Posterior vena cava (tissue), 2 donors: ENCODE measurements around the gene GJB3. TPM values are rescaled to one million over a fixed set of nuclear protein-coding genes. Genes with fewer than 3 reads are reported as not detected.
"Not testable (repeated sequence)": the region's sequence is repeated elsewhere in the genome, so short reads cannot be mapped to it uniquely, and the experiment has no call there.

ENCODE experiments used
- DNase-seq: peaks from one replicate; pipeline ENCODE4 v3.0.0-alpha.2; 2020; ENCODE audit warnings: low spot score
- intact Hi-C, 2 donors: fragments of 100-400 bp; cut with DNase I; formaldehyde crosslinking; loops; one replicate each; pipeline versions ENCODE4 v1.14.1 to v1.14.2; 2022 to 2023
- total RNA-seq, 2 donors: library from RNA; stranded (reverse); fragmentation: NEBNext Ultra II Directional; extraction: Animal tissue kit (Norgen Biotek cat#: 25700); gene quantifications; one replicate each; pipeline ENCODE4 v1.2.1, GENCODE V29; 2021
- donor health status: DM: yes; HTN: yes; CAD: no.
- donor health status: DM: yes; HTN: yes; CAD: no.

The GJB3 gene
- total RNA-seq, 2 donors from 2014 or later = not detected

- DNase-seq = no peak
- intact Hi-C loops = no loop called here
These were observed 22.3 kb upstream of the GJB3 start for GRCh38 chr1:34758751-34759150.

- intact Hi-C loops = no loop called here
- peak; percentile 72 for DNase-seq
These were observed 21.3 kb upstream of the GJB3 start, which contains the start of gene GJB4 for GRCh38 chr1:34759503-34760357. GJB4 (plus strand) TSS chr1:34759740; CDS start chr1:34761255, 1,515 bp downstream.

DNA sequence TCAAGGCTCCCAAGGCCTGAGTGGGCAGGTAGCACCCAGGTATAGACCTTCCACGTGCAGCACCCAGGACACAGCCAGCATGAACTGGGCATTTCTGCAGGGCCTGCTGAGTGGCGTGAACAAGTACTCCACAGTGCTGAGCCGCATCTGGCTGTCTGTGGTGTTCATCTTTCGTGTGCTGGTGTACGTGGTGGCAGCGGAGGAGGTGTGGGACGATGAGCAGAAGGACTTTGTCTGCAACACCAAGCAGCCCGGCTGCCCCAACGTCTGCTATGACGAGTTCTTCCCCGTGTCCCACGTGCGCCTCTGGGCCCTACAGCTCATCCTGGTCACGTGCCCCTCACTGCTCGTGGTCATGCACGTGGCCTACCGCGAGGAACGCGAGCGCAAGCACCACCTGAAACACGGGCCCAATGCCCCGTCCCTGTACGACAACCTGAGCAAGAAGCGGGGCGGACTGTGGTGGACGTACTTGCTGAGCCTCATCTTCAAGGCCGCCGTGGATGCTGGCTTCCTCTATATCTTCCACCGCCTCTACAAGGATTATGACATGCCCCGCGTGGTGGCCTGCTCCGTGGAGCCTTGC, 19.7 kb upstream of the GJB3 start:
- peak; percentile 69 for DNase-seq
- intact Hi-C loops = no loop called here

DNA sequence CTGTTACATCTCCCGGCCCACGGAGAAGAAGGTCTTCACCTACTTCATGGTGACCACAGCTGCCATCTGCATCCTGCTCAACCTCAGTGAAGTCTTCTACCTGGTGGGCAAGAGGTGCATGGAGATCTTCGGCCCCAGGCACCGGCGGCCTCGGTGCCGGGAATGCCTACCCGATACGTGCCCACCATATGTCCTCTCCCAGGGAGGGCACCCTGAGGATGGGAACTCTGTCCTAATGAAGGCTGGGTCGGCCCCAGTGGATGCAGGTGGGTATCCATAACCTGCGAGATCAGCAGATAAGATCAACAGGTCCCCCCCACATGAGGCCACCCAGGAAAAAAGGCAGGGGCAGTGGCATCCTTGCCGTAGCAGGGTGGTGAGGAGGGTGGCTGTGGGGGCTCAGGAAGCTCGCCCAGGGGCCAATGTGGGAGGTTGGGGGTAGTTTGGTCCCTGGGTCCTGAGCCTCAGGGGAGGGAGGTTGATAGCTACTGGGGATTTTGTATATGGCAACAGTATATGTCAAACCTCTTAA, 19.2 kb upstream of the GJB3 start:
- DNase-seq = no peak
- intact Hi-C loops = no loop called here

DNA sequence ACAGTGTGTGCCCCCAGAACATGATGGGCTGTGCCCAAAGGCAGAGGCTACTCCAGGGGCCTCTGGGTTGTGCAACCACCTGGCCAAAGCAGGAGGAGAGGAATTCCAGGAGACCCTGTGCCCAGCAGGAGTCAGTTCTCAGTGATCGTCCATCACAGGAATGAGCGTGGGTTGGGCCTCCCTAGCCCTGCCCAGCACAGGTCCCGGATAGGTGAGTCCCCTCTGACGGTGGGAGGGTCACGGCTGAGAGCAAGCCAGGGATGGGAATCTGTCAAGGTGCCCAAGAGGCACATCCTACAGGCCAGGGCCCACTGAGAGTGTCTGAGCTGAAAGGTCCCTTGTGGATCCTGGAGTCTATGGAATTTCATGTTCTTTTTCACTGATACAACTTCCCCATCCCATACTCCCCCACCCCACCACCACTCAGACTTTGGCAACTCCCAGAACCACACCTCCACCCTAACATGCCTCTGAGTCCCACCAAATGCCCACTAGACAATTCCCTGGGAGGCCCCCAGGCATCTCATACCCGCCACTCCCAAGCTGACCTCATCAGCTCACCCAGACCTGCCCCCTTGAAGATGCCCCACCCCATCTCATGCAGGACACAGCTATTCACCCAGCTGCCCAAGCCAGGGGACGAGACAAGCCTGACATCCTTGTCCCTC, 18.4 kb upstream of the GJB3 start:
- intact Hi-C loops = no loop called here

DNA sequence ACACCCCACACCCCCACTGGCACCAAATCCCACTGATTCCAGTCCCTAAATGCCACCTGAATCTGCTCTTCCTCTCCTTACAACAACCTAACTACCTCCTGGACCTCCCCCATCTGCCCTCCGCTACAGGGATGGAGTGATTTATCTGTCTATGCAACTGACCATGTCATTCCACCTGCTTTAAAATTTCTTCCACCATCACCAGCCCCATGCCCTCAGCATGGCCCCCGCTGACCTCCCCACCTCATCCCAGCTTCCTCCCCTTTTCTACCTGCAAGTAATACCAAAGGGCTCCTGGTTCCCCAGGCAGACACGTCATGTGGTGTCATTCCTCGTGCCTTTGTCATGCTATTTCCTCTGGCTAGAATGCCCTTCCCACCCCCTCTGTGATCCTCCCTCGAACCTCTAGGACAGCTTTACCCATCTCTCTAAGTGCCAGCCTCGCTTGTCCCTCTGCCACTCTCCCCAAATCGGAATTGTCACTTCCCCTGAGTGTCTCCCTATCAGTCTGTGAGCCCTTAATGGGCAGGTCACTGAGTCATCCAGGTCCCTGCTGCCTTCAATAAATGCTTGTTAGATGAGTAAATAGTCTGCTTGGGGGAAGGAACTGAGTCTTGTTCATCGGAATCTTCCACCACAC, 17.8 kb upstream of the GJB3 start:
- no peak for DNase-seq
- intact Hi-C loops = no loop called here

More for the DNA sequence above, 18.4 kb upstream of the GJB3 start:
- DNase-seq = peak; percentile 35

- intact Hi-C loops = no loop called here
- no peak for DNase-seq
These were observed 12.2 kb upstream of the GJB3 start for GRCh38 chr1:34768856-34769255.

DNA sequence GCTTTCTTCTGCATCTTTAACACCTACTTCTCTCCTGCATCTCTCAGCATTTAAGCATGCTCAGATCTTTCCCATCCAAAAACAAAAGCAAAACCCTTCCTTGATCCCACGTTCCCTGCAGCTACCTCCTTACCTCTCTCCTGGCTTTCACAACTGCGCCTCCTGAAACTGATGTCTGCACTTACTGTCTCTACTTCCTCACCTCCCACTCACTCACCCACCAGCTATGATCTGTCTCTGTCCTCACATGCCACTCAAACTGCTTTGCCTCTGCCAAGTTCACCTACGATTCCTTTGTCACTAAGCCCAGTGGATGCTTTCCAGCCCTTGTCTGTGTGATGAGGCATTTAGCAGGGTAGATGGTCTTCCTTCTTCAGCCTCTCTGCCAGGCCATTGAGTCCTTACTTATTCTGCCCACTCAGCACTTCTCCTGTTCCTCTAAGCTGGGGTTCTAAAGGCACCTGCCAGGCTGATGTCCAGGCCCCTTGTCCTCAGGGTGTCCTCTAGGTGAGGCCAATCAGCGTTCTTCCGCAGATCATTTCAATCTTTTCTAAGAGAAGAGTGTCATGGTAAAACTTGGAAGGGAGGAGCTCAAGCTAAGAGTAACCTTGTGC, 10.0 kb upstream of the GJB3 start:
- intact Hi-C loops = no loop called here
- DNase-seq = no peak

DNA sequence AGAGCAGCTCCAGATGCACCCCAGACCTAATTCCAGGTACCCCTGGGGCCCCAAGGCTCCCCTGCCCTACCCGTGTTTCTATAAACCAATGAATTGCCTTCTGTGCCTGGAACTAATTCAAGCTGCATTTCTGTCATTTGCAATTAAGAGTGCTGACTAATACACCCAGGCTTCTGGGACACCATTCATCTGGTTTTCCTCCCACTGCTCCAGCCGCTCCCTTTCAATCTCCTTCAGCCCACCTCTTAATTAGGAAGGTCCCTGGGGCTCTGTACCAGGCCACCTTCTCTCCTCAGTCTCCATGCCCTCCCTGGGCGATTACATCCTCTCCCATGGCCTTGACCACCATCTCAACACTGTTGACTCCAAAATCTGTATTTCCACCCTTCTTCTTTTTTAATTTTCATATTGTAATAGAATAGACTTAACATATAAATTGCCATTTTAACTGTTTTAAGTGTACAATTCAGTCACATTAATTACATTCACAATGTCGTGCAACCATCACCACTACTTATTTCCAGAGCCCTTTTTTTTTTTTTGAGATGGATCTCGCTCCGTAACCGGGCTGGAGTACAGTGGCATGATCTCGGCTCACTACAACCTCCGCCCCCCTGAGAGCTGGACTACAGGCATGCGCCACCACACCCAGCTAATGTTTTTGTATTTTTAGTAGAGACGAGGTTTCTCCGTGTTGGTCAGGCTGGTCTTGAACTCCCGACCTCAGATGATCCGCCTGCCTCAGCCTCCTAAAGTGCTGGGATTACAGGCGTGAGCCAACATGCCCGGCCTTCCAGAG, 9.2 kb upstream of the GJB3 start:
- no peak for DNase-seq
- intact Hi-C loops = no loop called here

DNA sequence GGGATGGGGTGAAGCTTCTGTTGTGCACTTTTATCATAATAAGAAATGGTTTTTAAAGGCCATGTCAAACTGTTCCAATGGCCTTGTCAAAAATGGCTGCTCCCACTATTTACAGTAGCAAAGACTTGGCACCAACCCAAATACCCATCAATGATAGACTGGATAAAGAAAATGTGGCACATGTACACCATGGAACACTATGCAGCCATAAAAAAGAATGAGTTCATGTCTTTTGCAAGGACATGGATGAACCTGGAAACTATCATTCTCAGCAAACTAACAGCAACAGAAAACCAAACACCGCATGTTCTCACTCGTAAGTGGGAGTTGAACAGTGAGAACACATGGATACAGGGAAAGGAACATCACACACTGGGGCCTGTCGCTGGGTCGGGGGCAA, 7.9 kb upstream of the GJB3 start:
- DNase-seq, intact Hi-C loops: not testable (repeated sequence)

GRCh38 chr1:34774957-34775356, 6.1 kb upstream of the GJB3 start:
- peak; percentile 11 for DNase-seq
- intact Hi-C loops = no loop called here

GRCh38 chr1:34776911-34777310, 4.1 kb upstream of the GJB3 start:
- intact Hi-C loops = no loop called here
- peak; percentile 32 for DNase-seq

DNA sequence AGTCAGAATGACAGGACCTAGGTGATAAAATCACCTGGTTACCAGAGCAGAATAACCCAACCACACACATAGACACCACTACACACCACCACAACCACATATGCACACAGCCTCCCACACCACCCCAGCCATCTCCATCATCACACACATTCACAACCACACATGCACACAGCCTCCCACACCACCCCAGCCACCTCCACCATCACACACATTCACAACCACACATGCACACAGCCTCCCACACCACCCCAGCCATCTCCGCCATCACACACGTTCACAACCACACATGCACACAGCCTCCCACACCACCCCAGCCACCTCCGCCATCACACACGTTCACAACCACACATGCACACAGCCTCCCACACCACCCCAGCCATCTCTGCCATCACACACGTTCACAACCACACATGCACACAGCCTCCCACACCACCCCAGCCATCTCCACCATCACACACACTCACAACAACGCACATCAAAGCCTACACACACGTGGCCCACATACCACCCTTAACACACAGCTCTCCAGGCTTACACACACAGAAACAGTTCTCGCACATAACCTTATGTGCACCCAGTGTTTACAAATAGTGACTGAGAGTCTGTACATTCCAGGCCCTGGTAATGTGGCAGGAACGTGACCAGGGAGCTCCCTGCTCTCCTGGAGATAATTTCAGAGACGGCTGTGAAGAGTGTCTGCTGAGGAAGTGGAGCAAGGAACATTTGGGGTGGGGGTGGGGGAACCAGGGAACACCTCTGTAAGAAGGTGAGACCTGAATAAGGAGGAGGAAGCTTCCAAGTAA, 3.3 kb upstream of the GJB3 start:
- DNase-seq = peak; percentile 16

GRCh38 chr1:34778381-34778780, 2.6 kb upstream of the GJB3 start:
- no peak for DNase-seq
- intact Hi-C loops = no loop called here

More for the DNA sequence above, 3.3 kb upstream of the GJB3 start:
- intact Hi-C loops = no loop called here

- no peak for DNase-seq
- intact Hi-C loops = no loop called here
These were observed 2.0 kb upstream of the GJB3 start for GRCh38 chr1:34779005-34779404.

DNA sequence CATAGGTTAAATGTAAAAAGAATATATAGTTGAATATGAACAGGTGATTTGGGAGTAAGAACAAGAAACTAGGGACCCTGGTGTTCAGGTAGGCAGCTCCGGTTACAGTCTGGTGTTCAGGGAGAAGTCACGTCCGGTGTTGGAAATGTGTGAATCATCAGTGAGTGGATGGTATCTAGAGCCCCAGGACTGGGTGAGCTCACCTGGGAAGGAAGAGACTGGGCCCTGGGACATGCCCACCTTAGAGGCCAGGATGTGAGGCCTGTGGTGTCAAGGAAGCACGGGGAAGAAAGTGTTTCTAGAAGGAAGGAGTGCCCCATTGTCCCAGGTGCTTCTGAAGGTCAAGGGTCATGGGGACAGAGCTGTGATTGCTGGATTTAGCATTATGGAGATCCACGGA, 1.5 kb upstream of the GJB3 start:
- intact Hi-C loops = no loop called here
- DNase-seq = peak; percentile 19

GRCh38 chr1:34779962-34780361, 1.1 kb upstream of the GJB3 start:
- intact Hi-C loops = no loop called here
- peak; percentile 61 for DNase-seq

DNA sequence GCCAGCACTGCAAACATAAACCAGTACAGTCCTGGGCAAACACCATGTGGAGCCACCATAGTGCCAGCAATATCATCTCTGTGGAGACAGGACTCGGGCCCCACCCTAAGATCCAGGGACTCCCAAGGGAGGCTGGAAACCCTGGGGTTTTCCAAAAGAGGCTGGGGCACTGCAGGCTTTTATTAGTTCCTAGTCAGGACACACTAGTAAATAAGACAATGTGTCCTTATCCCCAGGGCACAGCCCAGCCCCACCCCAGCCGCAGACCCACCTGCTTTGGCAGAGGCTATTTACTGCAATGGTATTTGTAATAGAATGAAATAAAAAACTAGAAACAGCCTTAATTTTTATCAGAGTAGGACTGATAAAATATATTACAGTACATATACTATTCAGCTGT, 486 bp upstream of the GJB3 start:
- intact Hi-C loops = no loop called here
- peak; percentile 54 for DNase-seq
